Measurements from ENCODE around the gene NLRP1. TPM values are rescaled to one million over a fixed set of nuclear protein-coding genes. Genes with fewer than 3 reads are reported as not detected.

The NLRP1 gene
- total RNA-seq, 2 experiments from 2014 or later, result 26.0 to 28.2 TPM

- no peak for DNase-seq
- ChIA-PET POLR2A (interaction anchor here (0.9 kb wide), 1 partner anchor 32 kb away, joined by 3 read pairs; no protein-coding TSS in a partner anchor), CTCF (interaction anchor here (0.6 kb wide), 1 partner anchor 26 kb away, joined by 4 read pairs; no protein-coding TSS in a partner anchor)
- no peaks in the 10 kb centered on the region for H3K27me3 Mint-ChIP-seq
- H3K36me3 Mint-ChIP-seq (ENCODE audit: low read depth), result peaks cover 29% of the 10 kb centered on the region
- H3K27ac Mint-ChIP-seq, result peak overlapping the region; percentile 18
- H3K4me3 Mint-ChIP-seq, result no peak overlapping the region
- TF ChIP-seq CTCF (IDR thresholded peaks at IDR 0.05), result no peak
- no peaks in the 10 kb centered on the region for H3K9me3 Mint-ChIP-seq
- intact Hi-C loops (cut with micrococcal nuclease), result no loop called here
- H3K4me1 Mint-ChIP-seq (ENCODE audit: low read depth), result peaks cover 42% of the 10 kb centered on the region
- ATAC-seq, result no peak
Observed at GRCh38 chr17:5565808-5566207, 18.5 kb downstream of the NLRP1 start.

- Mint-ChIP-seq H3K27ac (peak overlapping the region; percentile 71), H3K27me3 (no peaks in the 10 kb centered on the region), H3K9me3 (no peaks in the 10 kb centered on the region), H3K4me1 (ENCODE audit: low read depth) (peaks cover 21% of the 10 kb centered on the region), H3K36me3 (ENCODE audit: low read depth) (peaks cover 23% of the 10 kb centered on the region), H3K4me3 (no peak overlapping the region)
- ChIA-PET POLR2A (interaction anchor here (0.9 kb wide), 1 partner anchor 18 kb away, joined by 3 read pairs; no protein-coding TSS in a partner anchor), CTCF (interaction anchor here (1.2 to 1.6 kb wide), 3 partner anchors 12 to 873 kb away, joined by 3 to 5 read pairs (median 4); no protein-coding TSS in a partner anchor)
- no peak for DNase-seq
- intact Hi-C loops (cut with micrococcal nuclease), result no loop called here
- TF ChIP-seq CTCF (IDR thresholded peaks at IDR 0.05), result no peak
- ATAC-seq, result no peak
Observed at GRCh38 chr17:5563456-5563855, 20.9 kb downstream of the NLRP1 start.

- ChIA-PET POLR2A (interaction anchor here (0.9 kb wide), 1 partner anchor 19 kb away, joined by 3 read pairs; no protein-coding TSS in a partner anchor), CTCF (interaction anchor here (1.3 to 1.6 kb wide), 2 partner anchors 12 to 874 kb away, joined by 4 to 5 read pairs; no protein-coding TSS in a partner anchor)
- Mint-ChIP-seq H3K9me3 (no peaks in the 10 kb centered on the region), H3K27ac (peak overlapping the region; percentile 71), H3K4me1 (ENCODE audit: low read depth) (peaks cover 21% of the 10 kb centered on the region), H3K27me3 (no peaks in the 10 kb centered on the region), H3K4me3 (no peak overlapping the region), H3K36me3 (ENCODE audit: low read depth) (peaks cover 21% of the 10 kb centered on the region)
- peak; percentile 71 for ATAC-seq
- no peak for TF ChIP-seq CTCF (IDR thresholded peaks at IDR 0.05)
- intact Hi-C loops (cut with micrococcal nuclease), result no loop called here
- DNase-seq, result peak; percentile 14
Observed at GRCh38 chr17:5562661-5563360, 21.5 kb downstream of the NLRP1 start.

- Mint-ChIP-seq H3K27me3 (no peaks in the 10 kb centered on the region), H3K4me3 (no peak overlapping the region), H3K27ac (peak overlapping the region; percentile 71), H3K36me3 (ENCODE audit: low read depth) (peaks cover 23% of the 10 kb centered on the region), H3K4me1 (ENCODE audit: low read depth) (peaks cover 24% of the 10 kb centered on the region), H3K9me3 (no peaks in the 10 kb centered on the region)
- DNase-seq, result no peak
- no peak for ATAC-seq
- TF ChIP-seq CTCF (IDR thresholded peaks at IDR 0.05), result no peak
- POLR2A ChIA-PET, result no interaction called here
- intact Hi-C loops (cut with micrococcal nuclease), result no loop called here
- CTCF ChIA-PET, result interaction anchor here (1.2 kb wide), 1 partner anchor 18 kb away, joined by 3 read pairs; no protein-coding TSS in a partner anchor
Observed at GRCh38 chr17:5561736-5562571, 22.4 kb downstream of the NLRP1 start.

All from activated CD8-positive, alpha-beta T cell treated with anti-CD3 and anti-CD28 coated beads for 36 hours (primary cell).